GM19438 (cell line): ENCODE results near the gene POLR2A.
A peak's percentile ranks its signal among the peaks of the same experiment; 100 is the strongest.

Experiments used
- ATAC-seq: cut with Tn5 transposase; IDR thresholded peaks from one replicate; pipeline ENCODE4 v1.9.1; 2021; ENCODE audit warnings: low read depth; ENCODE audit not compliant: unreplicated experiment

Gene POLR2A

DNA sequence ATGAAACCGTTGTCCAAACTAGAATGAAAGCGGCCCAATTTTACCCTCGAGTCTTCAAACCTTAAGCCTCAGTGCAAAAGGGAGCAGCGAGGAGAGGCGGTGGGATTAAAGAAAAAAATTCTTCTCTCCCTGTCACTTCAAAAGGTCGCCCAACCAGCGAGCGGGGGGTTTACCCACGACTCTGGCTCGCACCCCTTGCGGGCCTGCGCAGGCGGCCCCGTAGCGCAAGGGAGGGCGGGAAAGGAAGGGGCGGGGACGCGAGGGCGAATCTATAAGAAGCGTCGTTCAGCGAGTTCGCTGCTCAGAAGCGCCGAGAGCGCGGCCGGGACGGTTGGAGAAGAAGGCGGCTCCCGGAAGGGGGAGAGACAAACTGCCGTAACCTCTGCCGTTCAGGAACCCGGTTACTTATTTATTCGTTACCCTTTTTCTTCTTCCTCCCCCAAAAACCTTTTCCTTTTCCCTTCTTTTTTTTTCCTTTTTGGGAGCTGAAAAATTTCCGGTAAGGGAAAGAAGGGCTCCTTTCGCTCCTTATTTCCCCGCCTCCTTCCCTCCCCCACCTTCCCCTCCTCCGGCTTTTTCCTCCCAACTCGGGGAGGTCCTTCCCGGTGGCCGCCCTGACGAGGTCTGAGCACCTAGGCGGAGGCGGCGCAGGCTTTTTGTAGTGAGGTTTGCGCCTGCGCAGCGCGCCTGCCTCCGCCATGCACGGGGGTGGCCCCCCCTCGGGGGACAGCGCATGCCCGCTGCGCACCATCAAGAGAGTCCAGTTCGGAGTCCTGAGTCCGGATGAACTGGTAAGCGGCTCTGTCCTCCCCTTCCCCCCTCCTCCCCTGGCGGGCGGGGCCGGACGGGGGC lies at the start of gene POLR2A:
Gene POLR2A (plus strand): TSS at position 300 of the 852 bp plus-strand sequence.
- peak; percentile 54 for ATAC-seq

GRCh38 chr17:7435676-7436555 lies 48.2 kb upstream of the POLR2A start:
- peak; percentile 26 for ATAC-seq

- ATAC-seq = no peak
These were observed 47.4 kb upstream of the POLR2A start for GRCh38 chr17:7436556-7437368.

GRCh38 chr17:7437369-7437863 lies 46.8 kb upstream of the POLR2A start:
- ATAC-seq = no peak

DNA sequence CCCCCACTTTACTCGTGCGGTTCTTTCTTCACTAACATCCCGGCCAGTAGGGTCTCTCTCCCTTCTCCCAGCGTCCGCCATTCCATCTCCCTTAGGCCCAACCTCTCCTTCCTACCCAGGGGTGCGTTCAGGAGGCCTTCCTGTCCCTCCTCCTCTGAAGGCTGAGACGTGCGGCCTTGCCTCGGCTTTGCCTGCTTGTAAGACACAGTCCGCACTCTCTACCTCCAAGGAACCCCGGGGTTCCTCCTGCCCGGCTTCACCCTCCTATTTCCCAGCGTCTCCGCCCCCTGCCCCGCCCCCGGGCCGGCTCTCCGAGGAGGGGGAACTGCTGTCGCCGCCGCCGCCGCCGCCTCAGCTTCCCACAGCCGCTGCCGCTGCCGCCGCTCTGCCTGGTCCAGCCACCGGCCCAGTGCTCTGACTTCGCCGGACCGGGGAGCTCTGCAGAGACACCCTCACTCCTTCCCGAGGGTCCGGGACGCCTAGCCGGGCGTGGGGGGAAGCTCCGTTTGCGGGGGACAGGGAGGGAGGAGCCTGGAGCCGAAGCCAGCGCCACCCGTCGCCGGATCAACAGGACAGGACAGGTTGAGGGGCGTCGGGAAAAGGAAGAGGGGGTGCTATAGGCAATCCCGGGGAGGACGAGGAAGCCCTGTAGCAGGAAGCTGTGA lies 46.1 kb upstream of the POLR2A start:
- ATAC-seq = no peak

DNA sequence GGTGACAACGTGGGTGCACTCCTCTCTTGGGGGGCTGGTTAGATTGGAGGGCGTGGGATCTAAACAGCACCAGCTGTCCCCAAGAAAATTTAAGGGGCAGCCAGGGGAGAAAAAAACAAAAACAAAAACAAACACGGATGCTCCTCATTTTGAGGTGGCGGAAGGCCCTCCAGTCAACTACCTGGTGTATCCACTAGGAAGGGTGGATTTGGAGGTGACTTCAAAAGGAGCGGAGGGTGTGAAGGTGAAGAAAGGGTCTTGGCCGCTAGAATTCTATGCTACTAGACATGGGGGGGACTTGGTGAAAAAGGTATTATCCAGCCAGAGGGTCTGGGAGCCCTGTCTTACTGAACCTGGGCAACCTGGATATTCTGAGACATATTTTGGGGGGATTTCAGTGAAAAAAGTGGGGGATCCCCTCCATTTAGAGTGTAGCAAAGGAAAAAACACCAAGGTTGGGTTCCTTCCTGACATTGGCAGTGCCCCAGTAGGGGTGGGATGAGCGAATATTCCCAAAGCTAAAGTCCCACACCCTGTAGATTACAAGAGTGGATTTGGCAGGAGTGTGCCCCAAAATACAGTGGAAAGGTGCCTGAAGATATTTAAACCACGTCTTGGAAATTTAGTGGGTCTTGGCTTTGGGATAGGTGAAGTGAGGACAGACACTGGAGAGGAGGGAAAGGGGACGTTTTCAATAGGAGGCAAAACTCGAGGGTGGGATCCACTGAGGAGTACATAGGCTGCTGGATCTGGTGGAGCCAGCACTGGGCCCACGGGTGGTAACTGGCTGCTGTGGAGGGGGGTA lies 45.3 kb upstream of the POLR2A start:
- ATAC-seq = no peak

- no peak for ATAC-seq
These were observed 44.6 kb upstream of the POLR2A start, which contains the start of gene FGF11 for GRCh38 chr17:7439462-7440112. TSS of gene FGF11 (plus strand) at chr17:7439512. CDS start at chr17:7439621, 109 bp downstream.

DNA sequence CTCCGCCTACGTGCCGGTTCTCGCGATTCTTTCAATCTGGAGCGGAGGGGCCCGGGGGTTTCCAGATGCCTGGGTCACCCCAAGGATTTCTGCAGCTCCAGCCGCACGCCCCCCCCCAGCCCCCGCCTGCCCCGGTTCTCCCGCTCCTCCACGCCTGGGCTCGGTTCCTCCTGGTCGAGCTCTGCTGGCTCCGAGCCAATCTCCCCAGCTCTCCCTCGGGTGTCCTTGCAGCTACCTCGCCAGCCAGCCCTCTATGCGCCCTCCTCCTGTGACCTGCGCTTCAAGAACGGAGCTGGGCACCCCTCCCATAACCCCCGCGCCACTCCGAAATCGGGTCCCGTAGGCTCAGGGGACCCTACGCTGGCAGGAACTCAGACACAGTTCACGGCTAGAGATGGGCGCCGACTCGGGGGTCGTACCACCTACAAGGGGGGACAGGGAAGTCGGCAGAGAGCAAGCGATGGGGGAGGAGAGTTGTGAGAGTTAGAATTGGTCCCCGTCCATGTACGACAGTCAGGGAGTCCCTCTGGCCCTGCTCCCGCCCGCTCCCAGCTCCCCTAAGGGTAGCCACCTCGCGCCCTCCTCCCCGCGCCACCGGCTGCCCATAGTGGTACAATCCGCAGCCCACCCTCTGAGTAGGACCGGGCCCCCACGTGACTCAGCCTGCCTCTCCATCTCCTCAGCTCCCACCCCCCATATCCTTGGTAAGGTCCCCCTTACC lies 43.9 kb upstream of the POLR2A start:
- no peak for ATAC-seq

DNA sequence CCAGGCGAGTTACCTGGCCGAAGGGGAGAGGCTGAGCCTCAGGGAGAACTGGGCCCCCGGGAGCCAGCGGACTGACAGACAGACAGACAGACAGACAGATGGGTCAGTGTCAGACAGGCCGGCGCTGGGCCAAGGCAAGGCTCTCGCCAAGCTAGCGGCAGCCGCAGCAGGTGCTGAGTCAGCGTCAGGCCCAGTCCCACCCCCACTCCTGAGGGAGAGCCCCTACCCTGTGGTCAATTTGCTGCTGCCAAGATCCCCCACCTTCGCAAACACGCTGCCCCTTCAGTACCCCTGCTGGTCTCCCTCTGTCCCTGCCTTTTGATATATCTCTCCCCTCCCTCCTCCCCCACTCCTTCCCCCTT lies 43.4 kb upstream of the POLR2A start:
- ATAC-seq = no peak

- ATAC-seq = no peak
These were observed 42.9 kb upstream of the POLR2A start for GRCh38 chr17:7441266-7441665.

DNA sequence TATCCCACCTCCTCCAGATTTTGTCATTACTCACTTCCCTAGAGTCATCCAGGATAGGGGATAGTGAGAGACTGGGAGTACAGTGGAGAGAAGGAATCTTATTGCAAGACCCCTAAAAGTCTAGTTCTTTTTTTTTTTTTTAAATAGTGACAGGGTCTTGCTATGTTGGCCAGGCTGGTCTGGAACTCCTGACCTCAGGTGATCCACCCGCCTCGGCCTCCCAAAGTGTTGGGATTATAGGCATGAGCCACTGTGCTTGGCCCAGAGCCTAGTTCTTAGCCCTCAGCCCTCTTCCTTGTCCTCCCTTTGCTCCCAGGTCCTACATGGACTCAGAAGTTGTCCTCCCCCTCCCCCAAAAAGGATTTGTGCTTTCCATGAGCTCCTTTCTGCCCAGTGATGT lies 42.0 kb upstream of the POLR2A start:
- ATAC-seq = no peak

DNA sequence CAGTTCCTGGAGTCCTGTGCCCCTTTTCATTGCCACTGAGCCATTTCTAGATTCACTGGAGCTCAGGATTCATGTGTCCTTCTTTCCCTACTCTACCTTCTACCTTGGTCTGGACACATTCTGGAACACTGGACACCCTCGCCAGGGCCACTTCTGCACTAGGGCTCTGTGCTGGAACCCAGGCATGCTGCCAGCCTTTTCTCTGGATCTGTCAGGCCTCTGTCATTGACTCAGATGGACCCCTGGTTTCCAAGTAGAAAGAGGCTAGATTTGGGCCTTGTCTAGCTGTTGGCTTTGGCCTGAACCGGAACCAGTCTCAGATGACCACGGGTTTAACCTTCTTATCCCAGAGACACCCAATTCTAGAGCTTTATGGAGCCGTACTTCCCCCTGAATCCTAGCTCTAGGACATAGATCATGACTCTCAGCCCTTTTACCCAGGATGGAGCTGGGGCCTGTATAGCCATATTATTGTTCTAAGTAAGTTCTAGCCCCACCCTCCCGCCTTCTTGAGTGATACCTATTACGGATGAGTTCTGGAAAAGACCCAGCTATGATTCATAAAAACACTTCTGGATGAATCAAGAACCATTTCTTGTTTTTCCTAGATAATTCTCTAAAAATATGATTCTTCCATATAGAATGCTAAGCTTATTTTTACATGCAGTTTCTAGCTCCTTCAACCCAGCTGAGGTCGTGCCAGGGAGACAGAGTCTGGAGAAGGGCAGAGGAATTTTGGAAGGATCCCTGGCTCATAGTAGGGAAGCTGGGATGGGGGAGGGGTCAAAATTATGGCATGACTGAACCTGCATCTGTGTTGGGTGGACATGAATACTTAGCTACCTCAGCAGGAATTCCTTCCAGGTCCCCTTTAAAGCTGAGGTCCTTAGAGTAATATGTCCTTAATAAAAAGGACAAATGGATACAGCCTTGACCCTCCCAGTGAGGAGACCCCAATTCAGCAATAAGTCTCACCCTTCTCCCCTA lies 40.4 kb upstream of the POLR2A start:
- ATAC-seq = no peak

GRCh38 chr17:7444682-7445618 lies 39.2 kb upstream of the POLR2A start, which contains the start of gene CHRNB1:
TSS of gene CHRNB1 (plus strand) at chr17:7445061. CDS start at chr17:7445128, 67 bp downstream.
- no peak for ATAC-seq

- ATAC-seq = no peak
These were observed 38.6 kb upstream of the POLR2A start for GRCh38 chr17:7445619-7445968.

DNA sequence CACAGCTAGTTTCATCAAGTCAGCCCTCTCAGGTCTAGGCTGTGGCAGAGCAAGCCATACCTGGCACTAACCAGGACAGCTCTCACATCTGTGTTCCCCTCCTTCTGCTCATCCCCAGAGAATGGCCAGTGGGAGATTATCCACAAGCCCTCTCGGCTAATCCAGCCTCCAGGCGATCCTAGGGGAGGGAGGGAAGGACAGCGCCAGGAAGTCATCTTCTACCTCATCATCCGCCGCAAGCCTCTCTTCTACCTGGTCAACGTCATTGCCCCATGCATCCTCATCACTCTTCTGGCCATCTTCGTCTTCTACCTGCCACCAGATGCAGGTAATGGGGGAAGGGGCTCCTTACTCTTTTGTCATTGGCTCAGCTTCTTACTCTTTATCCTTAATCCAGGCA lies 35.7 kb upstream of the POLR2A start:
- no peak for ATAC-seq
